Panc1 (cell line): ENCODE measurements around the gene ZNF426.

Experiments used
- CTCF ChIP-seq: fragments of 450-650 bp; IDR thresholded peaks from 2 replicates; pipeline ENCODE4 v1.5.1; 2017; ENCODE audit warnings: mild to moderate bottlenecking
- POLR2AphosphoS5 ChIP-seq: IDR thresholded peaks from 2 replicates; pipeline ENCODE4 v1.6.1; 2012; ENCODE audit warnings: mild to moderate bottlenecking, low read depth, low read length, moderate library complexity
- SIN3A ChIP-seq: IDR thresholded peaks from 2 replicates; pipeline ENCODE4 v1.6.1; 2012; ENCODE audit warnings: low read depth, mild to moderate bottlenecking, low read length, moderate library complexity, borderline replicate concordance; ENCODE audit not compliant: insufficient read depth

DNA sequence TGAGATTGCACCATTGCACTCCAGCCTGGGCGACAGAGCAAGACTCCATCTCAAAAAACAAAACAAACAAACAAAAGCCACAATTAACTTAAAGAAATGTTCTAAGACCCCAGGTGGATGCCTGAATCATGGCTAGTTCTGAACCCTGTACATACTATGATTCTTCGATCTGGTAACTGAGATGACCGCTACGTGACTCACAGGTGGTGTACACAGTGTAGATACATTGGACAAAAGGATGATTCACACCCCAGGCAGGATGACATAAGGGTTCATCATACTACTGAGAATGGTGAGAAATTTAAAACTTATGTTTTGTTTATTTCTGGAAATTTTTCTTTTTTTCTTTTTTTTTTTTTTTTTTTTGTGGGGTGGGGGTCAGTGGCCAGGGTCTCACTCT lies 6.5 kb downstream of the ZNF426 start:
- no peak for TF ChIP-seq CTCF
- TF ChIP-seq SIN3A = no peak
- TF ChIP-seq POLR2AphosphoS5 = no peak
